Body of pancreas (tissue), 4 donors: ENCODE measurements around the gene DUSP3.

Source experiments
- CTCF ChIP-seq, 7 experiments: fragments of 450-650 bp in 4 of 7; fragments of 200-600 bp in 3 of 7; sonication (generic) in 3 of 7; IDR thresholded peaks; one replicate each; pipeline ENCODE4 v1.5.1; 2016 to 2019; ENCODE audit warnings: antibody characterized with exemption in 7 of 7
- POLR2A ChIP-seq, 3 donors: fragments of 450-650 bp; IDR thresholded peaks; one replicate each; pipeline ENCODE4 v1.6.1; 2016; ENCODE audit warnings: antibody characterized with exemption in 3 of 3, mild to moderate bottlenecking in 2 of 3

GRCh38 chr17:43799047-43799446, 20.3 kb upstream of the DUSP3 start:
- no peak for TF ChIP-seq POLR2A (IDR thresholded peaks at IDR 0.05)
- TF ChIP-seq CTCF (IDR thresholded peaks at IDR 0.05) = no peak
